Transverse colon (tissue), 4 donors: ENCODE data around the gene GJA1.

ENCODE experiments used
- EP300 ChIP-seq: sonication (generic); formaldehyde crosslinking; IDR thresholded peaks from one replicate; pipeline ENCODE4 v1.6.1; 2017; ENCODE audit warnings: antibody characterized with exemption, low read depth
- POLR2A ChIP-seq: fragments of 450-650 bp; IDR thresholded peaks from one replicate; pipeline ENCODE4 v1.6.1; 2016; ENCODE audit warnings: antibody characterized with exemption, mild to moderate bottlenecking, moderate library complexity
- POLR2AphosphoS5 ChIP-seq, 3 donors: sonication (generic); formaldehyde crosslinking; IDR thresholded peaks; one replicate each; pipeline ENCODE4 v1.6.1; 2016; ENCODE audit warnings: antibody characterized with exemption in 3 of 3
- TF ChIP-seq, protein P1 (sequence below), 5 experiments: fragments of 200-600 bp in 3 of 5; fragments of 450-650 bp in 2 of 5; sonication (generic) in 3 of 5; IDR thresholded peaks; 1 replicate in 2 of 5; 2 replicates in 3 of 5; pipeline ENCODE4 v1.5.1; 2016 to 2017; ENCODE audit warnings: antibody characterized with exemption in 5 of 5, inconsistent platforms in 3 of 5, mild to moderate bottlenecking in 2 of 5, moderate library complexity in 1 of 5

DNA sequence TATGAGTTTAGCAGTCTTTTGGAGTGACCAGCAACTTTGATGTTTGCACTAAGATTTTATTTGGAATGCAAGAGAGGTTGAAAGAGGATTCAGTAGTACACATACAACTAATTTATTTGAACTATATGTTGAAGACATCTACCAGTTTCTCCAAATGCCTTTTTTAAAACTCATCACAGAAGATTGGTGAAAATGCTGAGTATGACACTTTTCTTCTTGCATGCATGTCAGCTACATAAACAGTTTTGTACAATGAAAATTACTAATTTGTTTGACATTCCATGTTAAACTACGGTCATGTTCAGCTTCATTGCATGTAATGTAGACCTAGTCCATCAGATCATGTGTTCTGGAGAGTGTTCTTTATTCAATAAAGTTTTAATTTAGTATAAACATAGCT, 13.9 kb downstream of the GJA1 start:
- TF ChIP-seq EP300 (no peak), POLR2AphosphoS5 (IDR thresholded peaks at IDR 0.05) (no peak), POLR2A (no peak)
- TF ChIP-seq, protein P1, sequence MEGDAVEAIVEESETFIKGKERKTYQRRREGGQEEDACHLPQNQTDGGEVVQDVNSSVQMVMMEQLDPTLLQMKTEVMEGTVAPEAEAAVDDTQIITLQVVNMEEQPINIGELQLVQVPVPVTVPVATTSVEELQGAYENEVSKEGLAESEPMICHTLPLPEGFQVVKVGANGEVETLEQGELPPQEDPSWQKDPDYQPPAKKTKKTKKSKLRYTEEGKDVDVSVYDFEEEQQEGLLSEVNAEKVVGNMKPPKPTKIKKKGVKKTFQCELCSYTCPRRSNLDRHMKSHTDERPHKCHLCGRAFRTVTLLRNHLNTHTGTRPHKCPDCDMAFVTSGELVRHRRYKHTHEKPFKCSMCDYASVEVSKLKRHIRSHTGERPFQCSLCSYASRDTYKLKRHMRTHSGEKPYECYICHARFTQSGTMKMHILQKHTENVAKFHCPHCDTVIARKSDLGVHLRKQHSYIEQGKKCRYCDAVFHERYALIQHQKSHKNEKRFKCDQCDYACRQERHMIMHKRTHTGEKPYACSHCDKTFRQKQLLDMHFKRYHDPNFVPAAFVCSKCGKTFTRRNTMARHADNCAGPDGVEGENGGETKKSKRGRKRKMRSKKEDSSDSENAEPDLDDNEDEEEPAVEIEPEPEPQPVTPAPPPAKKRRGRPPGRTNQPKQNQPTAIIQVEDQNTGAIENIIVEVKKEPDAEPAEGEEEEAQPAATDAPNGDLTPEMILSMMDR (IDR thresholded peaks at IDR 0.05) = no peak
